Measurements from ENCODE around the gene IKZF2. TPM values are rescaled to one million over a fixed set of nuclear protein-coding genes. Genes with fewer than 3 reads are reported as not detected.
A peak's percentile ranks its signal among the peaks of the same experiment; 100 is the strongest.

Gene IKZF2
- total RNA-seq, 1 donor from 2014 or later = 57.0 TPM

GRCh38 chr2:213065583-213066442 is 85.6 kb downstream of the IKZF2 start:
- H3K9me3 Mint-ChIP-seq = no peaks in the 10 kb centered on the region

GRCh38 chr2:213064099-213064498 is 87.3 kb downstream of the IKZF2 start:
- H3K4me1 Mint-ChIP-seq (ENCODE audit: unreplicated experiment) = peaks cover 10% of the 10 kb centered on the region
- DNase-seq (ENCODE audit: extremely low spot score, unreplicated experiment) = no peak
- no peaks in the 10 kb centered on the region for H3K9me3 Mint-ChIP-seq
- no peaks in the 10 kb centered on the region for H3K27me3 Mint-ChIP-seq
- no peak overlapping the region for H3K4me3 Mint-ChIP-seq
- H3K27ac Mint-ChIP-seq = no peak overlapping the region
- TF ChIP-seq, protein P1, sequence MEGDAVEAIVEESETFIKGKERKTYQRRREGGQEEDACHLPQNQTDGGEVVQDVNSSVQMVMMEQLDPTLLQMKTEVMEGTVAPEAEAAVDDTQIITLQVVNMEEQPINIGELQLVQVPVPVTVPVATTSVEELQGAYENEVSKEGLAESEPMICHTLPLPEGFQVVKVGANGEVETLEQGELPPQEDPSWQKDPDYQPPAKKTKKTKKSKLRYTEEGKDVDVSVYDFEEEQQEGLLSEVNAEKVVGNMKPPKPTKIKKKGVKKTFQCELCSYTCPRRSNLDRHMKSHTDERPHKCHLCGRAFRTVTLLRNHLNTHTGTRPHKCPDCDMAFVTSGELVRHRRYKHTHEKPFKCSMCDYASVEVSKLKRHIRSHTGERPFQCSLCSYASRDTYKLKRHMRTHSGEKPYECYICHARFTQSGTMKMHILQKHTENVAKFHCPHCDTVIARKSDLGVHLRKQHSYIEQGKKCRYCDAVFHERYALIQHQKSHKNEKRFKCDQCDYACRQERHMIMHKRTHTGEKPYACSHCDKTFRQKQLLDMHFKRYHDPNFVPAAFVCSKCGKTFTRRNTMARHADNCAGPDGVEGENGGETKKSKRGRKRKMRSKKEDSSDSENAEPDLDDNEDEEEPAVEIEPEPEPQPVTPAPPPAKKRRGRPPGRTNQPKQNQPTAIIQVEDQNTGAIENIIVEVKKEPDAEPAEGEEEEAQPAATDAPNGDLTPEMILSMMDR (conservative IDR thresholded peaks at IDR 0.05) = no peak
- H3K36me3 Mint-ChIP-seq = no peaks in the 10 kb centered on the region

More at GRCh38 chr2:213065583-213066442, 85.6 kb downstream of the IKZF2 start:
- no peaks in the 10 kb centered on the region for H3K36me3 Mint-ChIP-seq
- H3K4me3 Mint-ChIP-seq = peak overlapping the region; percentile 46
- H3K27ac Mint-ChIP-seq = peak overlapping the region; percentile 48
- DNase-seq (ENCODE audit: extremely low spot score, unreplicated experiment) = no peak
- TF ChIP-seq, protein P1 (conservative IDR thresholded peaks at IDR 0.05) = no peak
- peaks cover 17% of the 10 kb centered on the region for H3K4me1 Mint-ChIP-seq (ENCODE audit: unreplicated experiment)
- H3K27me3 Mint-ChIP-seq = no peaks in the 10 kb centered on the region

DNA sequence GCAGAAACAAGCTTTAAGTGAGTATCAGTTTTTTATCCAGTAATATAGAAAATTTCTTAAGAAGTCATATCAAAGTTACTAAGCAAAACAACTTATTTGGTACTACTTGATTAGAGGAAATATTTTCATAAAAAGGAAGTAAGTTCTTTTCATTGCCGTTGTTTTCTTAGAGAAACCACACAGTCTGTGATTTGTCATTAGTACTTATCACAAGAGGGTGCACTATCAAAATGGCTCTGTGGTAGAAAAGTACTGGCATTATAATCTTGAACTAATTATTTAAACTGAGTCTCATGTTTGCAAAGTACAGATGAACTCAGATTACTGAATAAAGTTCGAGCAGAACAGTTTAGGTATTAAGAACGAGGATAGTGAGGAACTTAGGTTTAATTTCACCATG is 93.4 kb downstream of the IKZF2 start:
- H3K36me3 Mint-ChIP-seq = peaks cover 10% of the 10 kb centered on the region
- no peak for DNase-seq (ENCODE audit: extremely low spot score, unreplicated experiment)
- no peaks in the 10 kb centered on the region for H3K27me3 Mint-ChIP-seq
- TF ChIP-seq, protein P1 (conservative IDR thresholded peaks at IDR 0.05) = no peak
- no peaks in the 10 kb centered on the region for H3K4me1 Mint-ChIP-seq (ENCODE audit: unreplicated experiment)
- H3K27ac Mint-ChIP-seq = no peak overlapping the region
- H3K4me3 Mint-ChIP-seq = no peak overlapping the region
- H3K9me3 Mint-ChIP-seq = no peaks in the 10 kb centered on the region

- H3K4me3 Mint-ChIP-seq = no peak overlapping the region
- peaks cover 41% of the 10 kb centered on the region for H3K36me3 Mint-ChIP-seq
- no peaks in the 10 kb centered on the region for H3K27me3 Mint-ChIP-seq
- TF ChIP-seq, protein P1 (conservative IDR thresholded peaks at IDR 0.05) = no peak
- no peak overlapping the region for H3K27ac Mint-ChIP-seq
- no peaks in the 10 kb centered on the region for H3K4me1 Mint-ChIP-seq (ENCODE audit: unreplicated experiment)
- DNase-seq (ENCODE audit: extremely low spot score, unreplicated experiment) = no peak
- H3K9me3 Mint-ChIP-seq = peaks cover 6% of the 10 kb centered on the region
These were observed 105.0 kb downstream of the IKZF2 start for GRCh38 chr2:213046431-213046830.

DNA sequence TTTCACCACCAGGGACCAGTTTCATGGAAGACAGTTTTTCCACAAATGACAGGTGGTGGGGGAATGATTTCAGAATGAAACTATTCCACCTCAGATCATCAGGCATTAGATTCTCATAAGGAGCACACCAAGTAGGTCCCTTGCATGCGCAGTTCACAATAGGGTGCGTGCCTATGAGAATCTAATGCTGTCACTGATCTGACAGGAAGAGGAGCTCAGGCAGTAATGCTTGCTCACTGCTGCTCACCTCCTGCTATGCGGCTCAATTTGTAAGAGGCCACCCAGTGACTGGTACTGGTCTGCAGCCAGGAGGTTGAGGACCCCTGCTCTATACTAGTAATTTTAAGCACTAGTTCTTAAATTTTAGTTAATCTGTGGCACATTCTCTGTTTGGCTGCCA is 107.8 kb downstream of the IKZF2 start:
- no peaks in the 10 kb centered on the region for H3K27me3 Mint-ChIP-seq
- H3K4me1 Mint-ChIP-seq (ENCODE audit: unreplicated experiment) = no peaks in the 10 kb centered on the region
- H3K27ac Mint-ChIP-seq = no peak overlapping the region

More for the DNA sequence above, 107.8 kb downstream of the IKZF2 start:
- Mint-ChIP-seq H3K4me3 (no peak overlapping the region), H3K36me3 (peaks cover 41% of the 10 kb centered on the region), H3K9me3 (peaks cover 6% of the 10 kb centered on the region)
- TF ChIP-seq, protein P1 (conservative IDR thresholded peaks at IDR 0.05) = no peak
- DNase-seq (ENCODE audit: extremely low spot score, unreplicated experiment) = no peak
